EH (cell line): Measurements from ENCODE around the gene REPIN1.

Experiments used
- DNase-seq: peaks from one replicate; pipeline ENCODE4 v3.0.0-alpha.2; 2015; ENCODE audit warnings: low read depth

The REPIN1 gene

DNA sequence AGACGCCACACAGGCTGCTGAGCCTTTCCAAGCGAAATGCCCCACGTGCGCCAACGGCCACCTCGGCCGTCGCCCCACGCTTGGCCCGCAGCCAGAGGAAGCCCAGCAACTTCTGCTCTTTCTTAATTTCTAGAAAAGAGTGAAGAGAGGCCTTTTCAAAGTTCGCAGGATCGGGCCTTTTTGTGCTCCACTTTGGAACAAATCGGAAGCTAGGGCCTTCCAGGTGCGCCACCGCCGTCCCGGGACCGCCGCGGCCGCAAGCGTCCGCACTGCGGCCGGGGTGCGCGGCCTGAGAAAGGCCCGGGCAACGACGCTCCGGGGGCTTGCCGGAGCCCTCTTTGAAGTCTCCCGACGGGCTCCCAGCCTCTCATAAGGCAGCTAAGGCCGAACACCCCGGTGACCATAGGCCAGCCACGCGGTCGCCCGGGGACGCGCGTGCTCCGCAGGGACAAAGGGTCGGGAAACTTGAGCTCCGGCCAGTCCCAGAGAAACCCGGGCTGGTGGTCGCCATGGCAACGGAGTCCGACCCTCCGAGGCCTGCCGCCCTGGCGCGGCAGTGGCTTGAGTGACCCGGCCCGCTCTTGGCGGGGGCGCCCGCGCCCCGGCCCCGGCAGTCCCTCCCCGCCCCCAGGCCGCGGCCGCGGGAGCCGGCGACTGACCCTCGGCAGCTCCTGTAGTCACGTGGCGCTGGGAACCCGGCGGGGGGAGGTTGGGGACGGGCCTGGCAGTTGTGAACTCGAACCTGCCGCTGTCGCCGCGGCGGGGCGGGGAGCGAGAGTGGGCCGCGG, at the start of gene REPIN1:
Gene REPIN1, plus strand, starts transcription at position 727 of the 788 bp plus-strand sequence. CDS start 890 bp downstream, outside the sequence.
- peak; percentile 87 for DNase-seq

DNA sequence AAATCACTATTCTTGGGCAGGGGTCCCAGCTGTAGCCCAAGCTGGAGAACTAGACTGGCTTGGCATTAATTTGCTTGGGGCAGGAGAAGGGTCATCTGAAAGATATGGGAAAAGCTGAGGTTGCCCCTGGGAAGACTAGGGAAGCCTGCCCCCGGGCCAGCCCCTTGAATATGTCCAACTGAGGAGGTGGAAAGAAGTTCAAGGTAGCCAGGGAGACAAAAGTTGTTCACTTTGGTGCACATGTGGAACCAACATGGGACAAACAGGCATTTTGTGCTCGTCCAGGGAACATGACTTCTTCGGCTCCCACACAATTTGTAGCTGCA, 46.9 kb upstream of the REPIN1 start:
- no peak for DNase-seq

DNA sequence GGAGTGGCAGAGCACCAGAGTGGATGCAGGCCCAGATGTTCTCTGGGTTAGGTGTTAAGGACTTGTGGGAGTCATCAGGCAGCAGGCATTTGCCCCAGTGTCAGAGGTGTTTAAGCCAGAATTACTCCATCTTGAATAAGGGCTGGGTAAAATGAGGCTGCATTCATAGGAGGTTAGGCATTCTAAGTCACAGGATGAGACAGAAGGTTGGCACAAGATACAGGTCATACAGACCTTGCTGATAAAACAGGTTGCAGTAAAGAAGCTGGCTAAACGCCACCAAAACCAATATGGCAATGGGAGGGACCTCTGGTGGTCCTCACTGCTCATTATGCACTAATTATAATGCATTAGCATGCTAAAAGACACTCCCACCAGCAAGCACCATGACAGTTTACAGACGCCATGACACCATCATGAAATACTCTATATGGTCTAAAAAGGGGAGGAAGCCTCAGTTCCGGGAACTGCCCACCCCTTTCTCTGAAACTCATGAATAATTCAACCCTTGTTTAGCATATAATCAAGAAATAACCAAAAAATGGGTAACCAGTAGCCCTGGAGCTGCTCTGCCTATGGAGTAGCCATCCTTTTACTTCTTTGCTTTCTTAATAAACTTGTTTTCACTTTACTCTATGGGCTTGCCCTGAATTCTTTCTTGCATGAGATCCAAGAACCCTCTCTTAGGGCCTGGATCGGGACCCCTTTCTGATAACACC, 46.3 kb upstream of the REPIN1 start:
- DNase-seq, result no peak

DNA sequence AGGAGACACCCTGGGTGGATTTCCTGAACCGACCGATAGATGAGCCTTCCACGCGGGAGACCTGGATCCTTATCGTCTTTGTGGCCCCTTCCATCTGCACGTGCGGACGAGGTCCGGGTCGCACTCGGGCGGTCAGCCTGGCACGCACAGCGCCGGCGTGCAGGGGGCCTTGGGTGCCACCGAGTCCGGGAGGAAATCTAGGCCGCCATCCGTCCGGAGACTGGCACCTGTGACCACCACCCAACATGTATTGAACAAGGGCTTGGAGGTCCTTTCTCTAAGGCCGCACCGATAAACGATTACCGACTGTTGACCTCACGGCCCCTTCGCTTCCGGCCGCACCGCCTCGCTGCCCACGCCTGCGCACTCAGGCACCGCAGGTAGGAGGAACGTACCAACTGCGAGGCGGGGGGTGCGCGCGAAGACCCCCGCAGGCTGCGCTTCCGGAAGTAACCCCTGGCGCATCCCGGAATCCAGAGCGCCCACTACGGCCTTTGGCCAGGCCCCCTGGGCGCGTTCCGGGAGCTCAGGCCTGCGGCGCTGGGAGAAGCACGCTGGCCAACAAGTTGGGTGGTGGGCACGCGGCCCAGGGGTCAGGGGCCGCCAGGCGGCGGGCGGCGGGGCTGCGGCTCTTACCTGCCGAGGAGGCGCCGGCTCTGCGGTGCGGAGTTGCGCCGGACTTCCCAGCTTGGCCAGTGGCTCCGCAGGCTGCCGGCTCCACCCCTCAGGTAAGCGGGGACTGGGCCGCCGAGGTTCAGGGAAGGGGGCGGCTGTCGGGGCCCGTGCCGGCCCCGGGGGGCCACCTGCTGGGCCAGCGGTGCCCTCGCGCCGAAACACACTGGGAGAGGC, 45.6 kb upstream of the REPIN1 start, which contains the start of the genes ACTR3C and LRRC61:
Gene ACTR3C, minus strand, starts transcription at position 713 of the 849 bp plus-strand sequence. CDS start 28,249 bp downstream, outside the sequence.
Gene LRRC61, plus strand, starts transcription at position 523 of the 849 bp plus-strand sequence. CDS start 13,507 bp downstream, outside the sequence.
- DNase-seq, result no peak

DNA sequence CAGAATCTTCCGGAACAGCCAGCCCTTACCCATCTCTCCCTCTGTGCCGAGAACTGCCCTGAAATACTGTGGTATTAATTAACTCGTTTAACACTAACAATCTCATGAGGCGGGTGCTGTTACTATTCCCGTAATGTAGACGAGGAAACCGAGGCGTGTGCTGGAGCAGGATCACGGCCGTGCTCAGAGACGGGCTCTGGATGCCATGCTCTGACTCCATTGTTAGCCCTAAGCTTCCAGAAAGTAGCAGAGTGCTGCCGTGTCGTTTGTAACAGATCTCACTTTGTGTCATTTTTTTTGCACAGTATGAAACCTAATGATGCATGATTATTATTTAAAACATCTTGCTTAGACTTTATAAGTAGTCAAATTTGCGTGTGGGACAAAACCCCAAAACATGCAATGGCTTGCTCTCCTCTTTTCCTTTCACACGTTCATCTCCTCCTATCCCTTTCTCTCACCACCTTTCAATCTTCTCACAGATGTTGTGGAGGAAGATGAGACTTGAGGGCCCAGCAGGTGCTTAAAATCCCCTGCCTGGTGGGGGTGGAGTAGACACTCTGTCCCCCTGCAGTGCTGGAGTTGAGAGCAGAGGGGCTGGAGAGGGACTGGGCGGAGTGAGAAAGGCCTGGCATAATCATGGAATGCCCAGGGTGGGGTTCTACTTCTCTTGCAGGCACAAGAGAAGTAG, 44.8 kb upstream of the REPIN1 start:
- no peak for DNase-seq

DNA sequence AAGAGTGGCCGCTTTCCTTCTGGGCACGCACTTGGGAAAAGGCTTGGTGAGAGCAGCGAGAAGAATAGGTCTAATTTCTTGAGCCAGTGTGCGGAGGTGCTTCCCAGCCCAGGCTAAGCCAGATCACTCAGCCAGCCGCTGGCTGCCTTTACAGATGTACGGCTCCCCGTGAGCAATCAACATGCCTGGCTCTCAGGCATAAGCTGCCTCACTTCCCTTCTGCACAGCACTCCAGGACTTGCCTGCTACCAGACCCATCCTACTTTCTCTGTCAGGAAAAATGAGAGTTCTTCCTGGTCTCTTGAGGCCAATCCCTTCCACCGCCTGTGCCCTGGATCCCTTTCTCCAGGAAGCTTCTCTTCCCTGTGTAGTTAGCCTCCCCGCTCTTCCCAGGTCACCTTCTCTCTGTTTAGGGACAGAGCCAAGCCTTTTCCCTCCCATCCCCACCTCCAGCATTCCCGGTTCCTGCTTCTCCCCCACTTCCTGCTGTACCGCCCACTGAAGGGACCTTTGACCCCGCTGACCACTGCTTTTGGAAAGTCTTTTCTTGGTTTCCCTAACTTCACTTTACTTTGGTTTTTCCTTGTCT, 44.2 kb upstream of the REPIN1 start:
- no peak for DNase-seq

DNA sequence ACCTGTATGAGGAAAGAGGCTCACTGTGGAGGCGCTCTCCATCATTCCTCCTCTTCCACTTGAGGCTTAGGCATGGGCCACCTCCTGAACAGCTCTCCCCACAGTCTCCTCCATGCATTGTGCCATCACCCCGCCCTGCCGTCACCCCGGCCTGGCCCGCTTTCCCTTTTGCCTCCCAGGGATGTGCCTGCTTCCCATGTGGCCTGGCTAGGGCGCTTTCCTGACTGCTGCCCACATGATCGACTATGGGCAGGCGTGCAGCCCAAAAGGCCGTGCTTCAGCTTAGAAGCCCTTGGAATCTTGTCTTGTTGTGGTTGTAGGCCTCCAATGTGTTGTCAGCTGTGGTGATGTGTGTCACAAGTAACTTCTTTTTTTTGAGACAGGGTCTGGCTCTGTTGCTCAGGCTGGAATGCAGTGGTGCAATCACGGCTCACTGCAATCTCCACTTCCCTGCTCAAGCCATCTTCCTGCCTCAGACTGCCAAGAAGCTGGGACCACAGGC, 43.5 kb upstream of the REPIN1 start:
- DNase-seq, result peak; percentile 4

DNA sequence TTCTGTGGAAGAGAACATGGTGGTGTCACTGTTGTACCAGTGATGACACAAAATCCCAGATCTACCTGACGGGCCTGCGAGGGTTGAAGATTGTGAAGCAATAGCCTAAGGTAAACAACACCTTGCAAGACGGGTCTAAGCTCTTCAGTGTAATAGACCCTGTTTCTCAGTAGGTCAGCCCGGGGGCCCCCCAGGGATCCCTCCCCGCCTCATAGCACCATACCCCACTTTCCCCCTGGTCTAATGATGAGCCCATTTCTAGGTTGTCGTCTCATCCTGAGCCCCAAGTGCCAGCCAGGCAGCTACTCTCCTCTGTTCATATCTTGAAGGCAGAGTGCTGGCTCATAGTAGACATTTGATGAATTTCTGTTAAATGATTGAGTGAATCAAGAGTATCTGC, 42.7 kb upstream of the REPIN1 start:
- DNase-seq, result no peak

DNA sequence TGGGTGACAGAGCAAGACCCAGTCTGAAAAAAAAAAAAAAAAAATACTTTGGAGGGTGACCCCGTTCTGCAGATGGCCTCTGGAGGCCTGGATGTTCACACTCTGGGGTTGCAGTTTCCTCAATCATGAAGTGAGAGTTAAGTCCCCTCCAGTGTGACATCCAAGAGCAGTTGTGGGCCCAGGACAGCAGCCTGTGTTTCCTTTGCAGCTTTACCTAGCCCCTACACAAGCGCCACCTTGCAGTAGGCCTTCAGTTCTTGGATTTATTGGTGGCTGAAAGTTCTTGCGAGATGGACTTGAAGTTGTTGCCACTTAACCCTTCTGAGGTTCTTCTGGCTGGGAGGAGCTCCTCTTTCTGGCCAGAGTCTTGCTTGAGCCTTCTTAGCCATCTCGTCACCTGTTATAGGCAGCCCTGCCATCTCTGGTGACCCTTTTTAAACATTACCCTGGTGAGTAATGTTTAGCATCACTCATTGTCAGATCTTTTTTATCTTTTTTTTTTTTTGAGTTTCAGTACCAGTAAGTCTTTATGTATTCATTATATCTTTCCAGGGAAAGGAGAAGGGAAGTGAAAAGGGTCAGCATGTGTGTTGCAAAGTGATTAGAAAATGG, 41.9 kb upstream of the REPIN1 start:
- no peak for DNase-seq

DNA sequence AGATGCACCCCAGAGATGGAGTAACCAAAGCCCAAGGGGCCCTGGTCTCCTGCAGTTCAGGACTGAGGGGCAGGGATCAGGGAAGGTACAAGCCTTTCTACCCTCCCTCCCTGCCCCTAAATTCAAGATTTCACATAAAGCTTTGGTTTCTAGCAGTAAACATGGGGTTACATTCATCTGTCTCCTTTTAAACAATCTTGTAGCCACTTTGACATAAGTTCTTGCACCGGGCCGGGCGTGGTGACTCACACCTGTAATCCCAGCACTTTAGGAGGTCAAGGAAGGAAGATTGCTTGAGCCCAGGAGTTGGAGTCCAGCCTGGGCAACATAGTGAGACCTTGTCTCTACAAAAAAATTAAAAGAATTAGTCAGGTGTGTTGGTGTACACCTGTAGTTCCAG, 41.3 kb upstream of the REPIN1 start:
- DNase-seq, result no peak

DNA sequence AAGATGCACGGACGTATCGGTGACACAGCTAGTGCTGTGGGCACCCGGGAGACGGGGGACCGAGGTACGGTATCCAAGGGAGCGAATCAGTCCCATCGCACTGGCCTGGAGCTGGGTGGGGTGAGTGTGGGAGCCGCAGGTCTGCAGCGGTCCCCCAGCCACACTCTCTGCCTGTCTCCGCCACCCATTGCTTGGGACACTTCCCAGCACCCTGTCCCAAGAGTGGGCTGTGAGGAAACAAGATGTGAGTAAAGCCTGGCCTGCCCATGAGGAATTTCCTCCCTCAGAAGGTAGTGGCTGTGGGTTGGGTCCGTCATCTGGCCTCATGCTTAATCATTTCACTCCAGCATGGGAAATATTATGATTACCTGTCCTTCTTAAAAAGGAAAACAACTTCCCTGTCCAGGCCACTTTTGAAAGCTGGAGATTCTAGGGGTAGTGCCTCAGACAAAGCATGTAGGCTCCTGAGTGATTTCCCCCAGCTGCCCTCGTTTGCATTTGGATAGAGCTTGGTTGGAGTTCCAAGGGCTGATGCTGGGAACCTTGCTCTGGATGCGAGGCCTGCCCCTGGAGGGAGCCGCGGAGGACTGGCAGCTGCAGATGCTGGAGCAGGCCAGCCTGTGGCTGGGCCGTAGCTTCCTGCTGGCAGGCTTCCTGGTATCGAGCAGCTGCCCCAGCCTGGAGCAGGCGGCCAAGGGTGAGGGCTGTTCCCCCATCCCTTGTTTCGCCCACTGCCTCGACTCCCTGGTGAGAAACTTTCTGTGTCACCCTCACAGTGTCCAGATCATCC, 39.1 kb upstream of the REPIN1 start:
- DNase-seq, result no peak

DNA sequence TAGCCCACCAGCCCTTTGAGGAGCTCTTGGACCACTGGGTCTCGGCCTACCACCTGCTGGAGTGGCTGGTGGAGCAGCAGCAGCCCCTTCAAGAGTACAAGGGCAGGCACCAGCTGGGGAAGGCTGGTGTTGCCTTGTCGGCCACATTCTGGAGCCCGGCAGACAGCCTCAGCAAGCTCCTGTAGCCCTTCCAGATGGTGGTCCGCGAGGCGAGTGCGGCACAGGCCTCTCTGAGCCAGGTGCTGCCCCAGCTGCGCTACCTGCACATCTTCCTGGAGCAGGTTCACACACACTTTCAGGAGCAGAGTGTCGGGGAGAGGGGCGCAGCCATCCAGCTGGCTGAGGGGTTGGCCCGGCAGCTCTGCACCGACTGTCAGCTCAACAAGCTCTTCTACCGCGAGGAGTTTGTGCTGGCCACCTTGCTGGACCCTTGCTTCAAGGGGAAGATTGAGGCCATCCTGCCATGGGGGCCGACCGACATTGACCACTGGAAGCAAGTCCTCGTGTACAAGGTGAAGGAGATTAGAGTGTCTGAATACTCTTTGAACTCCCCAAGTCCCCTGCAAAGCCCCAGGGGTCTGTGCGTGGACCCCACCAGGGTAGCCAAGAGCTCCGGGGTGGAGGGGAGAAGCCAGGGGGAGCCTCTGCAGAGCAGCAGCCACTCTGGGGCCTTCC, 38.3 kb upstream of the REPIN1 start:
- DNase-seq, result no peak

DNA sequence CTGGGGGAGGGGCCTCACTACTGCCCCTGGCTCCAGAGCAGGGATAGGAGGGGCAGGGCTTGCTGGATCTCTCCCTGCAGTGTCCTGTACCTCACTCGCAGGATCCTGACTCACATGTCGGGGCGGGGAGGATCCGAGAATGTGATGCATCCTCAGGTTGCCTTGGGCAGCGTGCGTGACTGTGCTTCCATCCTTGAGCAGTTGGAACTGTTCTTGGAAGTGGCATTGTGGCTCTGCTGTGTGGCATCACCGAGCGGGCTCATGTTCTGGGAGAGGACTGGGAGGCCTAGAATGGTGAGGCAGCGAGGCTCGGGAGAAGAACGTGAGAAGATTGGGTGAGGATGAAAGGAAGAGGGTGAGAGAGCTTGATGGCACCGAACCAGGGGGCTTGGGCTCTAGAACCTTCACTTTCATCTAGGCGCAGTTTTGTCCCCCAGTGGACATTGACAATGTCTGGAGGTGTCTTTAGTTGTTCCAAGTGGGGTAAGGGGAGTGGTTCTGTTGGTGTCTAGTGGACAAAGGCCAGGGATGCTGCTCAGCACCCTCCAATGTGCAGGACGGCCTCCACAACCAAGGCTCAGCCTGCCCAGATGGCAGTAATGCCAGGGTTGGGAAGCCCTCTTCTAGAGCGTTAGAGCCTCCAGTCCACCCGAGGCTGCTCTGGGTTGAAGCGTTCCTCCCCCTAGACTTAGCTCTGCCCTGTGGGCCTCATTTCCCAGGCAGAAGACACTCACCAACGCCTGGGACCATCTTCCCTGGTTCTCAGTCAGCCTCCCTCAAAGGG, 35.6 kb upstream of the REPIN1 start:
- no peak for DNase-seq

DNA sequence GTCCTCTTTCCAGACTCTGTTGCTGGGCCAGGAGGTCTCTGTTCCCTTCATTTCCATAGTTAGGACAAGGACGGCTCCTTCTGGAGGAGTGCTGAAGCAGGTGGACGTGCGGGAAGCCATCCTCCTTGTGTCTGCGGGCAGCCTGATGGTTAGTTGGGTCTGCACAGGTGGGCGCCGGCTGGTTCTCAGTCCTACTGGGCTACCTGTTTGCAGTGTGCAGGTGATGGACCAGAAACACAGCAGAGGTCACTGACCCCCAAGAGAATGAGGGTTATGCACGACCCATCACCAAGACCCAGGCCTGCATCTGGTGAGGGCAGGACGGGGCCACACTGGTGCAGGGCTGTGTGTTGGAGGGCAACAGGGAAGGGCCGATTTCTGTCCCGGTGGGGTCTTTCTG, 35.0 kb upstream of the REPIN1 start:
- no peak for DNase-seq

DNA sequence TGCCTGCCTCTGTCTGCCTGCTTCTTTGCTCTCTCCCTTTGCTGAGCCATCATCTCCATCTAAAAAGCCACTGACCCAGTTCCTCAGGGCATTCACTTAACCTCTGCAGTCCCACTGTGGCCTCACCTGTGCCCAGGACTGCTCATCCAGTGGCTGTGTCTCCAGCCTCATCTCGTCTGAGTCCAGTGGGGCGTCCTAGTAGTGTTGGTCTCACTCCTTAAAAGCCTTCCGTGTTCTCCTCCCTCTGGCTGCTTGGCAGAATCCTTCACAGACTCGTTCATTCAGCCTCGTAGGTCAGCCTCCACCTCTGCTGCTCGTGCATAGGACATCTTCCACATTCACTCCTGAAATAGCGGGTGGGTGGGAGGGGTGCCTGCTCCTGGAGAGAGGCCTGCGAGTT, 34.5 kb upstream of the REPIN1 start:
- no peak for DNase-seq

DNA sequence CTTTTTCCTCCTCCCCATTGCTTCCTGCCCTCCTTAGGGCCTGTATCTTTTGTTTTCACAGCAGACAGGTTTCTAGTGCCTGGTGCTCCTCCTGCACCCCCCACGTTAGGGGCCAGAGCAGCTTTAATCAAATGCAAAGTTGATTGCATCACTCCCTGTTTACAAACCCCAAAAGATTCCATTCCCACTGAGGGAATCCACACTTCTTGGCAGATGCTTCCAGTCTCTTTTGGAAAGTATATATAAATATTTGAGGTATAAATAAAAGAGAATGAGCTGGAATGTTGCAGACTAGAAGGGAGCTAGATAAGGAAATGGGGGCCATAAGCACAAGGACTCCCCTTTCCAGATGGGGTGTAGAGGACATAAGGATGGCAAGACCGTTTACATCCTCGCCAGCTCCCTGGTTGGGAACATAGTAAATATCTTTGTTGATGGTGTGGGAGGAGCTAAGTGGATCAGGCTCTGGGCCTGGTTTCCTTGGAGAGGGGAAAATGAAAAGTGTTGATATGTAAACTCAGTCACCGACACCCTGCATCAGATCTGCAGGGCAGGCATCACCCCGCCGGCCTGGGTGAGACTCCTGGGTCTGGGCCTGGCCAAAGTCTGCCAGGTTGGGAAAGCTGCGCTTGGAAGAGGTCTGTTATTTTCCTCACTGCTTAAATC, 33.4 kb upstream of the REPIN1 start:
- peak; percentile 56 for DNase-seq

DNA sequence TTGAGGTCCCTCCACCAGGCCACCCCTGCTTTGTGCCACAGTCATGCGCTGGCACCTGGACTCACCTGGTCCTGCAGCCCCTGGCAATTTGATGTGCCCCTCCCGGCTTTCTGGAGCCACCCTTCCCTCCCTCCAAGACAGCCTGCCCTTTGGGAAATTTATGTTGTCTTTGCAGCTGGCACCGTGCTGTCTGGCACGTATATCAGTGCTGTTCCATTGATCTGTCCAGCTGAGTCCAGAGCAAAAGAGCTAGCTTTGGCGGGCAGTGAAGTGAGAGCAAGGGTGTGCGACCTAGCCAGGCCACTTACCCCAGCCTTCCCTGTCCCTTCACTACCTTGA, 32.9 kb upstream of the REPIN1 start:
- DNase-seq, result no peak

DNA sequence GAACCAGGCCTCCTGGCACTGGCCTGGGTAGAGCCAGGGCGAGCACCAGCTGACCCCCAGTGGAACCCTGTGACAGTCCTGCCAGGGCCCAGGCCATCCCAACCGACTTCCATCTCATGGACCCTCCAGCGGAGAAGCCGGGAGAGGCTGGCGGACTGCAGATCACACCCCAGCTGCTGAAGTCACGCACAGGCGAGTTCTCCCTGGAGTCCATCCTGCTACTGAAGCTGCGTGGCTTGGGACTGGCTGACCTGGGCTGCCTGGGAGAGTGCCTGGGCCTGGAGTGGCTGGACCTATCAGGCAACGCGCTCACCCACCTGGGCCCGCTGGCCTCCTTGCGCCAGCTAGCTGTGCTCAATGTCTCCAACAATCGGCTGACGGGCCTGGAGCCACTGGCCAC, 31.9 kb upstream of the REPIN1 start:
- no peak for DNase-seq
